Measurements from ENCODE around the gene STXBP6. TPM values are rescaled to one million over a fixed set of nuclear protein-coding genes. Genes with fewer than 3 reads are reported as not detected.
"Not testable (repeated sequence)": the region's sequence is repeated elsewhere in the genome, so short reads cannot be mapped to it uniquely, and the experiment has no call there.

STXBP6 gene
- total RNA-seq, 1 donor from 2014 or later: not detected

- intact Hi-C loops (cut with micrococcal nuclease): no loop called here
Measured at GRCh38 chr14:24804552-24805212, 245.3 kb downstream of the STXBP6 start.

DNA sequence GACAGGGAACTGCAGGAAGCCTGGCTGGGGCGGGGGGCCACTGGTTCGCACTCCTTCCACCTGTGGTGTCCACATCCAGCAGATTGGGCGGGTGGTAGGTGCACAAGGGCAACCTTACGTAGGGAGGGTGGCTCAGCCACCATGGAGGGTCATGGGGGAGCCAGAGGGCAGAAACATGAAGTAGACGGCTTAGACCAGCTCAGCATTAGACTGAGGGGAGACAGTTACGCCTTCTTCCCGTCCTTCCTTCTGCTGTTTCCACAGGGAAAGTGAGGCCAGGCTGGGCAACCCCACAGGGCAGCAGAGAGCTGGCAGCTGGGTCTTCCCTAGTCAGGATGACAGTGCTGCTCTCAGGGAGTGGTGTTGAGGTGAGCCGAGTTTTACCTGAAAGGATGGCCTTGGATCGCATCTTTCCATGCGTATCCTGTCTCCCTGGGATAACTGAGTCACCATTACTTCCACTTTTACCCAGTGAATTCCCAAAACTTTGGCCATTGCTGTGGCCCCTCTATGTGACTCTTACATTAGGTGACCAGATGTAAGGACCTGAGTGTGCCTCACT is 245.9 kb downstream of the STXBP6 start:
- intact Hi-C loops (cut with micrococcal nuclease): no loop called here

DNA sequence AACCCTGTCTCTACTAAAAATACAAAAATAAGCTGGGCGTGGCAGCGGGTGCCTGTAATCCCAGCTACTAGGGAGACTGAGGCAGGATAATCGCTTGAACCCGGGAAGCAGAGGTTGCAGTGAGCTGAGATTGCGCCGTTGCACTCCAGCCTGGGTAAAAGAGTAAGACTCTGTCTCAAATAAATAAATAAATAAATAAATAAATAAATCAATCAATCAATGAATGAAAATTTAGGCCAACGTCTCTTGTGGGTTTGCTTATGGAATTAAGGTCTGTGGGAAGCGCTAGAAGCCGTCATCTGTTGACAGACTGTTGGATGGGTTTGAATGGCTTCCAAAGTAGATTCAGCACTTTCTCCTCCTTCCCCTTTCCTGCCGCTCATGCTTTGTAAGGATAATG is 246.5 kb downstream of the STXBP6 start:
- intact Hi-C loops (cut with micrococcal nuclease): not testable (repeated sequence)

- intact Hi-C loops (cut with micrococcal nuclease): no loop called here
Measured at GRCh38 chr14:24802236-24802635, 247.7 kb downstream of the STXBP6 start.

DNA sequence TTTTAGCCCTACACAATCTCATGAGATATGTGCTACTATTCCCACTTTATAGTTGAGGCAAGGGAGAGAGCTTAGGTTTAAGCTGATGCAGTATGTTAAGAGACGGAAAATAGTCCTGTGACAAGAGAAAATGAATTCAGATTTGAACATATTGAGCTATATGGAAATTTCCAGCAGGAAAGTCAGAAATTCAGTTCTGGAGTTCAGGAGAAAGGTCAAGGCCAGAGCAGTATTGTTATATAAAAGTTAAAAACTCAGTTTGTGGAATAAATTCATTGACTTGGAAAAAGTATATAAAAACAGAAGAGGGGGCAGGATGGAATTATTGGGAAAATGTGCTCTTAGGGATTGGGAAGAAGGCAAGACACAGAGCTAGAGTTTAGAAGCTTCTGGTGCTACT is 248.9 kb downstream of the STXBP6 start:
- intact Hi-C loops (cut with micrococcal nuclease): no loop called here

GRCh38 chr14:24798911-24799462 is 251.0 kb downstream of the STXBP6 start:
- intact Hi-C loops (cut with micrococcal nuclease): no loop called here

DNA sequence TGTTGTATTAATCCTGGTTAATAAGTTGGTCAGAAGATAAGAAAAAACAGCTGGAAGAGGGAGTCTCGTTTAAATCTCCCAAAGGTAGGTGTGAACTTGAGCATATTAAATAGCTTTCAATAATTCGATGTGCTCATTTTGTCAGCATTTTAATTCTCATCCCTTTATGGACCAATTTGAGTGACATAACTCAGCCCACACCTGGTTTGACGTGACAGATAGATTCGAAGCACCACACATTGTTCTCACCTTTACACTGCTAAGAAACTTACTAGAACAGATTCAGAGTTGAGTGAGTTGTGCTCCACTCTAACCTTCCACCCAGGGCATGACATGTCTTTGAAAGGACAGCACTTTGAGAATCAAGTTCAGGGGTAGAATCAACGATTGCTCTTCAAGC is 254.5 kb downstream of the STXBP6 start:
- intact Hi-C loops (cut with micrococcal nuclease): no loop called here

DNA sequence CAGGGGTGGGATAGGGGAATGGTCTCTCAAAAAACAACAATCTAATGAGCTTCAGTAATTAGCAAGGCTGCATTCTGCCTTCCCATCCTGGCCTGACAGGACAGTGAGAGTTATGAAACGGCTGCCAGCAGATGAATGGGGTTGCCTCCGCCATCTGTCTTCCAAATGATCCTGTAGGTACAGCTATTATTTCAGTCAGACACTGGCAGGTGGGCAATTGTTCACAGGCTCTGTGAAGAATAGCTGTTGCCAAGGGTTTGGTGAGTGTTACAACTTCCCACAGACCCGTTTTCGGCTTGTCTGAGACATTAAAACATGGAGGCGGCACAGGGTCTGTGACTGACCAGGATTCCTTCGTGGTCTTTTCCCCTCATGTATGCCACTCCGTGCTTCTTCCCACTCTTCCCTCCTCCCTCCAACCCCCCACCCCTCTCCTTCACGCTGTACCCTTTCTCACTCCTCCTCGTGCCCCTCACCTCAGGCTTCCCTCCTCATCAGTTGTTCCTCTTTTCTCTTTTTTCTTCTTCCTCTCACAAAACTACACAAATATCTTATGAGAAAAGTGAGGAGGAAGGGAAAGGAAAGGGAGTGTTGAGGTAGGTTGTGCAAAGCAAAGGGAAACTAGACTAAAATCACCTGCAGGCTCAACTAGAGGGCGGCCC is 255.2 kb downstream of the STXBP6 start:
- intact Hi-C loops (cut with micrococcal nuclease): no loop called here

DNA sequence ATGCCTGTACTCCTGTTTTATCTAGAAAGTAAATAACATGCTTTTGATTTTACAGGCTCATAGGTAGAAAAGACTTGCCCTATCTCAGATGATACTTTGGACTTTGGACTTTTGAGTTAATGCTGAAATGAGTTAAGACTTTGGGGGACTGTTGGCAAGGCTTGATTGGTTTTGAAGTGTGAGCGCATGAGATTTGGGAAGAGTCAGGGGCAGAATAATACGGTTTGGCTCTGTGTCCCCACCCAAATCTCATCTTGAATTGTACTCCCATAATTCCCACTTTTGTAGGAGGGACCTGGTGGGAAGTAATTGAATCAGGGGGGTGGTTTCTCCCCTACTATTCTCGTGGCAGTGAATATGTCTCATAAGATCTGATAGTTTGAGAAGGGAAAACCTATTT is 259.8 kb downstream of the STXBP6 start:
- intact Hi-C loops (cut with micrococcal nuclease): no loop called here

- intact Hi-C loops (cut with micrococcal nuclease): no loop called here
Measured at GRCh38 chr14:24789378-24789884, 260.5 kb downstream of the STXBP6 start.

DNA sequence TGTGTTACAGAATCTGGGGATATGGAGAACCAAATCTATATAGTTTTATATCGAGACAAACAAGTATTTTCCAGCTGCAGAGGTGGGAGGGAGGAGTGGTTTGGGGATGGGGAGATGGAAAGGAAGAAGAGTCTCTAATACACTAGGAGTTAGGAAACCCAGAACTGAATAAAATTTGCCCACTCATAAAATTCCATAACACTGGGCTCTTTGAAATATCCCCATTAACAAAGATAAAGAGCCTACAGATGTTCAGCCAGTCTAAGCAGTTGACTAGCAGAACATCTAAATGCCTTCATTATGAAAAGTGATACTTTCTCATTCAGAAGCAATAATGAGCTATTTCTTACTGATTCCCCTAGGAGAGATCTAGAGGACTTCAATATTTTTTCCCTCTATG is 264.2 kb downstream of the STXBP6 start:
- intact Hi-C loops (cut with micrococcal nuclease): no loop called here

- intact Hi-C loops (cut with micrococcal nuclease): no loop called here
Measured at GRCh38 chr14:24784981-24785380, 265.0 kb downstream of the STXBP6 start.

DNA sequence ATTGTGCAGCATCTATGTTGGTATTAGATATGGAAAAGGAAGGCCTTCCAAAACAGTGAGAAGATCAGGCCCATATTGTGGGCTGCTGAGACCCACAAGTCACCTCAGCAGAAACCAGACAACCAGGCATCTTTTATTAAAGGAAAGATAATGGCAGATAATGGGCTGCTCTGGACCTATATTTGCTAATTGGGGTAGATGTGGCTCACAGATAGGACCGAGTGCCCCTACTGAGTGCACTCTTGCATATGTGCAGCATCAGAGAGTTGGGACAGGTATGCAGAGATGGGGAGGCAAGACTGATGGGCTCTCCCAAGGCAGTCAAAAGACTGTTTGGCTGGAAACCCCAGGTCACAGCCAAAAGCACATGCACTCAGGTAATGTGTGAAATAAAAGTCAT is 266.2 kb downstream of the STXBP6 start:
- intact Hi-C loops (cut with micrococcal nuclease): no loop called here

GRCh38 chr14:24780281-24780680 is 269.7 kb downstream of the STXBP6 start:
- intact Hi-C loops (cut with micrococcal nuclease): no loop called here

DNA sequence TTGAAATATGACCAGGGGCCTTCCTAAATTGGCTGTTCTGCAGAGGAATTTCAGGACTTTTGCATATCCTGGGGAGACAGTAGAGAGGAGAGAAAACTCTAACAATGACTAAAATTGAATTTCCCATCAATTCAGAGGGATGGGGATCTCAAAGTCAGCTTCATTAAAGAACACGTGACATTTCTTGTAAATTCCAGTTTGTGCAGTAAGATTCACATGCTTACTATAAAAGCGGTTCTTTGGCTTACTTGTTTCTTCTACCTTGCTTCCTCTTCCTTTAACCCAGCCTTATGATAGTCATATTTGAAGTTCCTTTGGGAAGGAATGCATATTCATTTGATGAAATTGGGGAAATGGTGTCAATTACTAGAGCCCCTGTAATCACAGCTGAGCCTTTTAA is 272.3 kb downstream of the STXBP6 start:
- intact Hi-C loops (cut with micrococcal nuclease): no loop called here

GRCh38 chr14:24775950-24776349 is 274.0 kb downstream of the STXBP6 start:
- intact Hi-C loops (cut with micrococcal nuclease): no loop called here

DNA sequence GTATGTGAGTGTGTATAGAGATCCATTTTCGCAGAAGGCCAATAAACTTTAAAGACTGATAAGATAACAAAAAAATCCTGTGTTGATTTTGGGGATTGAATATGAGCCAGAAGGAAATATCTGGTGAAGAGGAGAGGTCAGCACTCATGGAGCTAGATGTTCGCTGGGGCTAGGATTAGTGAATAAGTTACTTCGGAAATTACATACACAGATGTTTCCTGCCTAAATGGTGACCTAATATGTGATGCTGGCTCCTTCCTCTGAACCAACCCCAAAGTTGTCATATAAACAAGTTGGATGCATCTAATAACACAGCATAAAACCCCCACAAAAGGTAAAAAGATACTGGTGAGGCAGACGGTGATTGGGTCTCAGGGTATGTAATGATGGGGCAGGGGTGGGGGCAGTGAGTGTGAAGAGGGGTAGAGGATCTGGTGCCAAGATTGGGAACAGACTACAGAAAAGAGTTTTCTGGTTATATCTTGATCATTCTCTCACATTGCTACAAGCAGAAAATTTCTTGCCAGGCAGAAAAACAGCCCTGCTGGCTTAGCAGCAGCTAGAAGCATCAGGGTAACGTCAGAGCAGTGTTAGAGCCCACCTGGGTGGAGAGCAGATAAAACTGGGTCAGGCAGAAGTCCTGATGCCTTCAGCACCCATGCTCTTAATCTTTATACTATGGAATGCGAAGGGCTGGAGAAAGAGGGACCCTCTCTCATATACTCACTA is 275.6 kb downstream of the STXBP6 start:
- intact Hi-C loops (cut with micrococcal nuclease): no loop called here

GRCh38 chr14:24773564-24773963 is 276.4 kb downstream of the STXBP6 start:
- intact Hi-C loops (cut with micrococcal nuclease): not testable (repeated sequence)

DNA sequence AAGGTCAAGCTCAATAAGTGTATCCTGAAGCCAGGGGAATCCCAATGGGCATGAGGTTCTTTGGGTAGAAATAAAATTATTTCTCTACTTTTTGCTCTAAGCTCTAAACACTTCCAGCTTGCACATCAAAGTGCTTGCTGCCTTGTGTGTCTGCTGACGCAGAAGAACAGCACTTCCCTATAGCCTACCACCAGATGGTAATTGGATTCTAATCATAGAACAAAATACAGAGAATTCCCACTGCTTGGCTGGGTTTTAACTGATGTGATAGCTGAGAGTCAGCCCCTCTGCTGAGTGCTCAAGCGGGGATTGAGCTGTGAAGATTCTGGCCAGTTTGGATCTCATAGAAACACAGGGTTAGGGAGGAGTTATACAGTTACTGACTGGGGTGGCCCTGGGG is 283.5 kb downstream of the STXBP6 start:
- intact Hi-C loops (cut with micrococcal nuclease): no loop called here

- intact Hi-C loops (cut with micrococcal nuclease): no loop called here
Measured at GRCh38 chr14:24761141-24761540, 288.8 kb downstream of the STXBP6 start.

All from T-helper 2 cell treated with Interferon-gamma antibody and Interleukin-4, amounts not matched to agents 100 ng/mL and 5 ng/mL, for 36 hours (primary cell).